CD8-positive, alpha-beta memory T cell (primary cell): ENCODE results near the gene SLC41A3. TPM values are rescaled to one million over a fixed set of nuclear protein-coding genes. Genes with fewer than 3 reads are reported as not detected.

ENCODE experiments used
- CTCF ChIA-PET: fragments of 350-600 bp; sonication (Branson Sonifier 250); formaldehyde crosslinking; loops from one replicate; lab custom pipeline; 2021; ENCODE audit warnings: antibody characterized with exemption; lab: Charles Lee
- POLR2A ChIA-PET: fragments of 350-600 bp; sonication (Branson Sonifier 250); formaldehyde crosslinking; loops from one replicate; lab custom pipeline; 2021; ENCODE audit warnings: antibody characterized with exemption; lab: Charles Lee
- DNase-seq, 5 donors: peaks; one replicate each; pipeline versions ENCODE4 v3.0.0 to v3.0.0-alpha.2; 2020 to 2022; ENCODE audit warnings: mixed read lengths in 1 of 5
- H3K27ac ChIP-seq: one replicate; pipeline ENCODE4 v1.7.0; 2013; ENCODE audit warnings: low read depth, mild to moderate bottlenecking, low read length, moderate library complexity
- H3K27me3 ChIP-seq: 2 replicates; pipeline ENCODE4 v1.7.0; 2013; ENCODE audit warnings: low read length, mild to moderate bottlenecking; ENCODE audit not compliant: insufficient read depth, poor library complexity, severe bottlenecking
- H3K36me3 ChIP-seq: 2 replicates; pipeline ENCODE4 v1.7.0; 2013; ENCODE audit warnings: mild to moderate bottlenecking, low read length, moderate library complexity; ENCODE audit not compliant: insufficient read depth
- H3K4me1 ChIP-seq: 2 replicates; pipeline ENCODE4 v1.7.0; 2013; ENCODE audit warnings: mild to moderate bottlenecking, low read length, moderate library complexity; ENCODE audit not compliant: insufficient read depth
- H3K4me3 ChIP-seq: 2 replicates; pipeline ENCODE4 v1.7.0; 2013; ENCODE audit warnings: mild to moderate bottlenecking, low read length
- H3K9me3 ChIP-seq: 2 replicates; pipeline ENCODE4 v1.7.0; 2013; ENCODE audit warnings: mild to moderate bottlenecking, low read length
- H3K27ac Mint-ChIP-seq, 8 donors: one replicate each; pipeline ENCODE4 v1.8.0; 2020 to 2021; ENCODE audit warnings: mixed read lengths in 8 of 8, mild to moderate bottlenecking in 6 of 8, inconsistent platforms in 3 of 8, moderate library complexity in 3 of 8
- H3K27me3 Mint-ChIP-seq, 2 donors: one replicate each; pipeline ENCODE4 v1.8.0; 2020 to 2021; ENCODE audit warnings: mixed read lengths in 2 of 2, mild to moderate bottlenecking in 1 of 2, moderate library complexity in 1 of 2
- H3K36me3 Mint-ChIP-seq, 3 donors: one replicate each; pipeline ENCODE4 v1.8.0; 2020 to 2021; ENCODE audit warnings: mixed read lengths in 3 of 3, inconsistent platforms in 1 of 3, mild to moderate bottlenecking in 1 of 3
- H3K4me1 Mint-ChIP-seq, 3 donors: one replicate each; pipeline ENCODE4 v1.8.0; 2020 to 2021; ENCODE audit warnings: mixed read lengths in 3 of 3, inconsistent platforms in 1 of 3, mild to moderate bottlenecking in 1 of 3
- H3K4me3 Mint-ChIP-seq, 7 donors: one replicate each; pipeline ENCODE4 v1.8.0; 2020 to 2021; ENCODE audit warnings: mixed read lengths in 7 of 7, mild to moderate bottlenecking in 6 of 7, moderate library complexity in 4 of 7, inconsistent platforms in 2 of 7
- H3K9me3 Mint-ChIP-seq, 5 donors: one replicate each; pipeline ENCODE4 v1.8.0; 2020 to 2022; ENCODE audit warnings: mixed read lengths in 5 of 5, mild to moderate bottlenecking in 3 of 5, moderate library complexity in 2 of 5, inconsistent platforms in 1 of 5
- polyA plus RNA-seq: library from polyadenylated mRNA; unstranded; fragments of 300-500 nt; fragmentation: Illumina TruSeq; gene quantifications from one replicate; pipeline ENCODE4 v1.2.3, GENCODE V29; 2021
- total RNA-seq, 2 experiments: library from RNA; stranded (reverse); gene quantifications; one replicate each; pipeline ENCODE4 v1.2.3, GENCODE V29; 2021

The SLC41A3 gene
- total and polyA plus RNA-seq, 3 experiments from 2014 or later: 25.8 to 28.0 (median 25.8) TPM

DNA sequence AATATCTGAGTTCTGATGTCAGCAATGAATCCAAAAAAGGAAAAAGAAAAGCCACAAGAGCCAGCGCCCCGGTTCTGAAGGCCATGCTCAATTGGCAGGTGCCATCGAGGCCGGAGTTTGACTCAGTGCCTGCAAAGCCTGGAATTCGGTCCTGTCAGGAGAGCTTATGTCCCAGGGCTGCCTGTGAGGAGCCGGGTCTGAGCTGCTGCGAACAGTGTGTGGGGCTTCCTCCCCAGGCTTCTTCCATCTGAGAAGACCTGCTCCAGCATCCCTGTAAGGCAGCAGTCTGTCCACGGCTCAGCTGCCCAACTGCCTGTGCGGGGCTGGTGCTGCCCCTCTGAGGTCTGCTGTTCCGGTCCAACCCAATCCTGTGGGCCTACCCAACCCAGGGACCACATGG, 68.8 kb downstream of the SLC41A3 start:
- Mint-ChIP-seq H3K9me3 (no peaks in the 10 kb centered on the region), H3K27me3 (peaks cover 0 to 3% of the 10 kb centered on the region in 2 donors), H3K4me3 (no peak overlapping the region), H3K36me3 (peaks cover 22 to 76% (median 44%) of the 10 kb centered on the region in 3 donors), H3K4me1 (no peaks in the 10 kb centered on the region), H3K27ac (no peak overlapping the region)
- no peak overlapping the region for H3K4me3 ChIP-seq
- CTCF ChIA-PET: no interaction called here
- no peak overlapping the region for H3K27ac ChIP-seq
- DNase-seq: no peak
- no peaks in the 10 kb centered on the region for H3K36me3 ChIP-seq
- H3K27me3 ChIP-seq: no peaks in the 10 kb centered on the region
- POLR2A ChIA-PET: no interaction called here
- no peaks in the 10 kb centered on the region for H3K4me1 ChIP-seq
- no peaks in the 10 kb centered on the region for H3K9me3 ChIP-seq

DNA sequence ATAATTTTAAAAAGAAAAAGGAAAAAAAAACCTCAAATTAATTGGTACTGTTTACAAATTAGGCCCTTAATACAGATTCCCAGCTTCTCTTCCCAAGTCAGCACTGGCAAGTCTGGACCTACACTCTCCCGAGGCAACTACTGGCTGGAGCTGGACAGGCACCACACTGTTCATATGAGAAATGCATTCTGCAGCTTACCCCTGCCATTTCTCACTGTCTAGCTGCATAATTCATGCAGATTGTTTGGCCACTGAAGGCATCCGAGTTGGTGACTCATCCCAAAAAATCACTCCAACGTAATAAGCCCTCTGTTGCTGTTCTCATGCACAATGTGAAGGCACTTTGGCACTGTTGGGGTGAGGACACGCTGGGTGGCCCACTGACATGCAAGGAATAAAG, 69.7 kb downstream of the SLC41A3 start:
- Mint-ChIP-seq H3K27ac (no peak overlapping the region), H3K4me1 (no peaks in the 10 kb centered on the region), H3K27me3 (peaks cover 0 to 3% of the 10 kb centered on the region in 2 donors), H3K4me3 (no peak overlapping the region), H3K9me3 (no peaks in the 10 kb centered on the region), H3K36me3 (peaks cover 26 to 81% (median 48%) of the 10 kb centered on the region in 3 donors)
- H3K4me3 ChIP-seq: no peak overlapping the region
- H3K9me3 ChIP-seq: no peaks in the 10 kb centered on the region
- H3K4me1 ChIP-seq: no peaks in the 10 kb centered on the region
- no peaks in the 10 kb centered on the region for H3K27me3 ChIP-seq
- DNase-seq: no peak
- ChIA-PET CTCF (no interaction called here), POLR2A (no interaction called here)
- no peak overlapping the region for H3K27ac ChIP-seq
- no peaks in the 10 kb centered on the region for H3K36me3 ChIP-seq

GRCh38 chr3:126013751-126014156, 70.2 kb downstream of the SLC41A3 start:
- POLR2A ChIA-PET: no interaction called here
- Histone ChIP-seq H3K9me3 (no peaks in the 10 kb centered on the region), H3K4me1 (no peaks in the 10 kb centered on the region), H3K27ac (no peak overlapping the region), H3K4me3 (no peak overlapping the region), H3K36me3 (peaks cover 4% of the 10 kb centered on the region), H3K27me3 (no peaks in the 10 kb centered on the region)
- H3K4me3 Mint-ChIP-seq: no peak overlapping the region
- peaks cover 0 to 3% of the 10 kb centered on the region in 2 donors for H3K27me3 Mint-ChIP-seq
- CTCF ChIA-PET: no interaction called here
- H3K27ac Mint-ChIP-seq: peak overlapping the region in 1 of 8 donors; percentile 73
- peaks cover 30 to 84% (median 51%) of the 10 kb centered on the region in 3 donors for H3K36me3 Mint-ChIP-seq
- H3K4me1 Mint-ChIP-seq: no peaks in the 10 kb centered on the region
- no peaks in the 10 kb centered on the region for H3K9me3 Mint-ChIP-seq
- no peak for DNase-seq

- ChIA-PET POLR2A (no interaction called here), CTCF (no interaction called here)
- DNase-seq: no peak
- H3K9me3 Mint-ChIP-seq: no peaks in the 10 kb centered on the region
- H3K27me3 Mint-ChIP-seq: no peaks in the 10 kb centered on the region
- Histone ChIP-seq H3K27me3 (no peaks in the 10 kb centered on the region), H3K27ac (no peak overlapping the region), H3K4me1 (no peaks in the 10 kb centered on the region), H3K9me3 (no peaks in the 10 kb centered on the region), H3K36me3 (peaks cover 8% of the 10 kb centered on the region), H3K4me3 (no peak overlapping the region)
- no peak overlapping the region for H3K4me3 Mint-ChIP-seq
- H3K27ac Mint-ChIP-seq: no peak overlapping the region
- H3K36me3 Mint-ChIP-seq: peaks cover 48 to 83% (median 56%) of the 10 kb centered on the region in 3 donors
- H3K4me1 Mint-ChIP-seq: no peaks in the 10 kb centered on the region
These were observed 74.7 kb downstream of the SLC41A3 start for GRCh38 chr3:126009181-126009580.

DNA sequence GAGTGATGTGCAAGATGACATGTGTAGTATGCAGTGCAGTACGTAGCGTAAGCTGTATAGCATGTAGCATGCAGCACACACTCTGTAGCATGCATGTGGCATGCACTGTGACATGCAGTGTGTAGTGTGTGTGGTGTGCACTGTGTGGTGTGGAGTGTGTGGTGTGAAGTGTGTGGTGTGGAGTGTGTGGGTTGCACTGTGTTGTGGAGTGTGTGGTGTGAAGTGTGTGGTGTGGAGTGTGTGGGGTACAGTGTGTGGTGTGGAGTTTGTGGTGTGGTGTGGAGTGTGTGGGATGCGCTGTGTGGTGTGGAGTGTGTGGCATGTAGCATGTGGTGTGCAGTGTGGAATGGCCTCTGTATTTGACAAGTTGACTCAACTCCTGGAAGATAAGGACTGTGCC, 75.7 kb downstream of the SLC41A3 start:
- peaks cover 8% of the 10 kb centered on the region for H3K36me3 ChIP-seq
- Mint-ChIP-seq H3K4me3 (no peak overlapping the region), H3K27ac (no peak overlapping the region), H3K4me1 (no peaks in the 10 kb centered on the region), H3K27me3 (no peaks in the 10 kb centered on the region), H3K9me3 (peaks cover 0 to 1% (median 0%) of the 10 kb centered on the region in 5 donors), H3K36me3 (peaks cover 47 to 74% (median 48%) of the 10 kb centered on the region in 3 donors)
- no peaks in the 10 kb centered on the region for H3K27me3 ChIP-seq
- no peak for DNase-seq
- H3K4me1 ChIP-seq: no peaks in the 10 kb centered on the region
- CTCF ChIA-PET: no interaction called here
- no peak overlapping the region for H3K4me3 ChIP-seq
- POLR2A ChIA-PET: no interaction called here
- no peaks in the 10 kb centered on the region for H3K9me3 ChIP-seq
- no peak overlapping the region for H3K27ac ChIP-seq

DNA sequence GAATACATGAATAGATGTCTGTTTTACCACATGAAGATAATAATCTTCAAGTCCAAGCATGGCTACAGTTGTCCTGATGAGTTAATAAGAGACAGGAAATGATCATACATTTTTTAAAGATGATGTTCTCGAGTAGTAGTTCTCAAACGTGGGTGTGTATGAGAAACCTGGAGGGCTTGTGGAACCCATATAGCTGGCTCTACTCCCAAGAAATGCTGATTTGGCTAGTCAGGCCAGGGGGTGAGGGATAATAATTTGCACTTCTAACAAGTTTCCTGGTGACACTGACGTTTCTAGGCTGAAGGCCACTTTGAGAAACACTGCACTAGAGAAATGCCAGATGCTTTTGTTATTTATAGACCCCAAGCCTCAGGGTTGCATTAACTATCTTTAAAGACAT, 78.0 kb downstream of the SLC41A3 start:
- Mint-ChIP-seq H3K27me3 (no peaks in the 10 kb centered on the region), H3K36me3 (peaks cover 27 to 52% (median 36%) of the 10 kb centered on the region in 3 donors), H3K4me3 (no peak overlapping the region), H3K4me1 (no peaks in the 10 kb centered on the region), H3K27ac (no peak overlapping the region), H3K9me3 (peaks cover 0 to 17% (median 13%) of the 10 kb centered on the region in 5 donors)
- Histone ChIP-seq H3K4me3 (no peak overlapping the region), H3K36me3 (peaks cover 8% of the 10 kb centered on the region), H3K27me3 (no peaks in the 10 kb centered on the region), H3K4me1 (no peaks in the 10 kb centered on the region), H3K9me3 (no peaks in the 10 kb centered on the region), H3K27ac (no peak overlapping the region)
- CTCF ChIA-PET: no interaction called here
- POLR2A ChIA-PET: no interaction called here
- DNase-seq: no peak

DNA sequence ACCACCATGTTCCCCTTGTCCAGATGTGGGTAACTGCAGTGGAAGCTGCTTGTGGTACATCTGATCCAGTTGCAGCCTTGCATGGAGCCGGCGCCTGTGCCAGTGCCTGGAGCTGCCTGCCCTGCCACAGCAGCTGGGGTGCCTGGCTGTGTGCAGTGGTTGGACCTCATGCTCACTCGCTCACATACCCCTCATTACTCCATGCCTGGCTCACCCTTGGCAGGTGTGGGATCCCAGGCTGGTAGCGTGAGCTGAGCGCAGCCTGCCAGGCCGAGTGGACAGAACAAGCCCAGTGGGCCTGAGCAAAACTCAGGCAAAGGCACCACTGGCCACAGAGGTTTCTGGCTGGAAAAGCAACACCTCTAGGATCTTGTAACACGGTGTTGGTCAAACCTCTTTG, 79.2 kb downstream of the SLC41A3 start:
- ChIA-PET CTCF (no interaction called here), POLR2A (no interaction called here)
- no peak overlapping the region for H3K27ac Mint-ChIP-seq

DNA sequence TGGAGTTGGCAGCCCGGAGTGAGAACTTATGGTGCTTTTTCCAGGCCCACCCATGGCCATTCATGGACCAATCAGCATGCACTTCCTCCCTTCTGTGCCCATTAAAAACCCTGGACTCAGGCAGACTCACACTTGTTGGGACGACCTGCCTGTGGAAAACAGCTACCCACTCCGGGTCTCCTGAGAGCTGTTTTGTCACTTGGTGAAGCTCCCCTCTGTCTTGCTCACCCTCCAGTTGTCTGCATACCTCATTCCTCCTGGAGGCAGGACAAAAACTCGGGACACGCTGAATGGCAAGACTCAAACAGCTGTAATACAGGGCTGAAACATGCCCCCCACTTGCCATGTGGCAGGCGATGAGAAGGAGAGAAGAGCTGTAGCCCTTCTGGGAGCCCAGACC, 79.7 kb downstream of the SLC41A3 start:
- ChIA-PET CTCF (no interaction called here), POLR2A (no interaction called here)
- DNase-seq: no peak
- peak overlapping the region in 1 of 8 donors; percentile 66 for H3K27ac Mint-ChIP-seq
- H3K36me3 Mint-ChIP-seq: peaks cover 22 to 40% (median 31%) of the 10 kb centered on the region in 3 donors
- no peak overlapping the region for H3K4me3 Mint-ChIP-seq
- Histone ChIP-seq H3K9me3 (no peaks in the 10 kb centered on the region), H3K27ac (no peak overlapping the region), H3K27me3 (no peaks in the 10 kb centered on the region), H3K36me3 (peaks cover 8% of the 10 kb centered on the region), H3K4me1 (no peaks in the 10 kb centered on the region), H3K4me3 (no peak overlapping the region)
- no peaks in the 10 kb centered on the region for H3K27me3 Mint-ChIP-seq
- peaks cover 0 to 33% (median 28%) of the 10 kb centered on the region in 5 donors for H3K9me3 Mint-ChIP-seq
- no peaks in the 10 kb centered on the region for H3K4me1 Mint-ChIP-seq

More for the DNA sequence above, 79.2 kb downstream of the SLC41A3 start:
- no peaks in the 10 kb centered on the region for H3K4me1 Mint-ChIP-seq
- Histone ChIP-seq H3K36me3 (peaks cover 8% of the 10 kb centered on the region), H3K4me3 (no peak overlapping the region), H3K27ac (no peak overlapping the region), H3K4me1 (no peaks in the 10 kb centered on the region), H3K9me3 (no peaks in the 10 kb centered on the region), H3K27me3 (no peaks in the 10 kb centered on the region)
- no peak for DNase-seq
- H3K9me3 Mint-ChIP-seq: peaks cover 0 to 28% (median 23%) of the 10 kb centered on the region in 5 donors
- no peaks in the 10 kb centered on the region for H3K27me3 Mint-ChIP-seq
- peaks cover 21 to 44% (median 29%) of the 10 kb centered on the region in 3 donors for H3K36me3 Mint-ChIP-seq
- no peak overlapping the region for H3K4me3 Mint-ChIP-seq
